ENCODE results near the gene C17orf100. TPM values are rescaled to one million over a fixed set of nuclear protein-coding genes. Genes with fewer than 3 reads are reported as not detected.
A peak's percentile ranks its signal among the peaks of the same experiment; 100 is the strongest.

The C17orf100 gene
- 0.97 and 1.4 TPM in 2 replicates for total RNA-seq (2011; cell fraction: chromatin; rRNA removed; ENCODE audit: low replicate concordance)
- 1.3 and 1.6 TPM in 2 replicates for total RNA-seq (2011; cell fraction: nucleolus; rRNA removed)
- total RNA-seq (2011; cell fraction: nucleoplasm; rRNA removed): 0.44 and 0.99 TPM in 2 replicates
- 0.14 and 1.2 TPM in 2 replicates for total RNA-seq (2014; rRNA removed)
- total RNA-seq (2014; rRNA removed; fragmentation: Illumina TruSeq; extraction: Trizol): 0.40 and 0.45 TPM in 2 replicates
- total RNA-seq (2015; rRNA removed; fragmentation: Illumina TruSeq; extraction: Trizol): 0.43 and 0.49 TPM in 2 replicates
- 0.60 and 0.82 TPM in 2 replicates for total RNA-seq (2021)
- polyA plus RNA-seq (2011; rRNA removed): 0.31 and 0.77 TPM in 2 replicates
- 0.29 and 1.7 TPM in 2 replicates for polyA plus RNA-seq (2011; cell fraction: cytosol; rRNA removed)
- 0.52 and 1.00 TPM in 2 replicates for polyA plus RNA-seq (2011; cell fraction: nucleus; rRNA removed)
- 0.74 and 1.9 TPM in 2 replicates for polyA plus RNA-seq (2012)
- polyA plus RNA-seq (2014; fragmentation: Illumina TruSeq; extraction: Trizol): 0.62 and 0.69 TPM in 2 replicates
- under 1 TPM; 0.04 to 0.11 TPM for polyA plus RNA-seq (2014; fragmentation: Nextera tagmentation; extraction: Ambion mirVana)
- polyA plus RNA-seq (2014; rRNA removed): 1.7 and 1.8 TPM in 2 replicates
- polyA minus RNA-seq (2011; rRNA and poly(A)+ RNA removed): 0.21 and 0.42 TPM in 2 replicates
- polyA minus RNA-seq (2011; cell fraction: cytosol; rRNA and poly(A)+ RNA removed): not detected in 2 replicates
- 0.56 and 0.81 TPM in 2 replicates for polyA minus RNA-seq (2011; cell fraction: nucleus; rRNA and poly(A)+ RNA removed)
- Bru-seq, nascent RNA: percentile 45 among the genes with signal in this experiment
- BruChase-seq, experiment 1, labeled RNA remaining after a 2-hour chase: percentile 39 among the genes with signal in this experiment
- BruChase-seq, experiment 2, labeled RNA remaining after a 6-hour chase: percentile 42 among the genes with signal in this experiment
- long read RNA-seq, experiment 1, transcript C17orf100-201 (1 exons, 1,756 nt): major isoform, 5 of 5 reads
- long read RNA-seq, experiment 1, partial matches to known transcripts: 0 of 5 reads
- long read RNA-seq, experiment 1, other reads (novel, unspliced or antisense): 0 of 5 reads
- long read RNA-seq, experiment 2, partial matches to known transcripts: 0 of 1 reads
- long read RNA-seq, experiment 2, other reads (novel, unspliced or antisense): 0 of 1 reads
- long read RNA-seq, experiment 3, partial matches to known transcripts: 0 of 1 reads
- long read RNA-seq, experiment 3, other reads (novel, unspliced or antisense): 0 of 1 reads

- ChIA-PET POLR2A (interaction anchor here (1.2 kb wide), 1 partner anchor 10 kb away, joined by 13 read pairs; the partner anchor contains the start of genes KIAA0753 and TXNDC17), CTCF (ENCODE audit: low intra/inter-chr PET ratio) (no interaction called here)
- peaks cover 14 to 16% of the 10 kb centered on the region in 2 experiments; a peak in 4 of 5 replicates for H3K4me1 ChIP-seq (replicated peaks in 1 of 2; ENCODE audit: control insufficient read depth in 2 of 2, insufficient read depth in 2 of 2, low read length in 2 of 2)
- peaks cover 3% of the 10 kb centered on the region for H3K9me1 ChIP-seq (ENCODE audit: control insufficient read depth, insufficient read depth, low read length)
- peaks cover 39% of the 10 kb centered on the region for H3K79me2 ChIP-seq (ENCODE audit: control insufficient read depth, insufficient read depth, low read length)
- FAIRE-seq (peak; percentile 97), DNase-seq (ENCODE audit: extremely low read depth in 1 of 4, low spot score in 3 of 4) (peak; percentile 92 to 98 (median 96)), ATAC-seq (peak; percentile 100)
- H3K9ac ChIP-seq (ENCODE audit: insufficient read depth in 1 of 2, low read depth in 2 of 2, low read length in 2 of 2): peak within 1 kb of the TSS; percentile 88 to 94
- H3K9me3 ChIP-seq (replicated peaks; ENCODE audit: control insufficient read depth, insufficient read depth, low read depth, low read length): no peaks in the 10 kb centered on the region
- peak within 1 kb of the TSS; percentile 94 for H2AFZ ChIP-seq (ENCODE audit: low read depth, low read length)
- BruUV-seq (replicated peaks): no TSS peak
- H3K4me3 ChIP-seq: peak within 1 kb of the TSS; percentile 61
- H4K20me1 ChIP-seq (replicated peaks; ENCODE audit: control insufficient read depth, insufficient read depth, low read length): no peaks in the 10 kb centered on the region; the same call in 1 of the 2 replicates
- peak within 1 kb of the TSS; percentile 96 for H3K27ac ChIP-seq (ENCODE audit: extremely low read depth, low read depth, low read length)
- H3K27me3 ChIP-seq (ENCODE audit: control insufficient read depth in 2 of 2, insufficient read depth in 2 of 2, low read length in 2 of 2): peaks cover 0 to 7% of the 10 kb centered on the region in 2 experiments; a peak in 2 of 5 replicates
- peaks cover 29% of the 10 kb centered on the region for H3K36me3 ChIP-seq (ENCODE audit: control insufficient read depth, insufficient read depth, low read length)
- in situ Hi-C loops (cut with MboI) (no loop called here), intact Hi-C loops (cut with micrococcal nuclease) (no loop called here)
- WGBS (ENCODE audit: insufficient coverage, low coverage, missing lambda C conversion rate): 0% methylated on average over 19 of the region's 35 CpGs
- H3K4me2 ChIP-seq (ENCODE audit: insufficient read depth, low read length): peak within 1 kb of the TSS; percentile 92
- TF ChIP-seq, protein P1, sequence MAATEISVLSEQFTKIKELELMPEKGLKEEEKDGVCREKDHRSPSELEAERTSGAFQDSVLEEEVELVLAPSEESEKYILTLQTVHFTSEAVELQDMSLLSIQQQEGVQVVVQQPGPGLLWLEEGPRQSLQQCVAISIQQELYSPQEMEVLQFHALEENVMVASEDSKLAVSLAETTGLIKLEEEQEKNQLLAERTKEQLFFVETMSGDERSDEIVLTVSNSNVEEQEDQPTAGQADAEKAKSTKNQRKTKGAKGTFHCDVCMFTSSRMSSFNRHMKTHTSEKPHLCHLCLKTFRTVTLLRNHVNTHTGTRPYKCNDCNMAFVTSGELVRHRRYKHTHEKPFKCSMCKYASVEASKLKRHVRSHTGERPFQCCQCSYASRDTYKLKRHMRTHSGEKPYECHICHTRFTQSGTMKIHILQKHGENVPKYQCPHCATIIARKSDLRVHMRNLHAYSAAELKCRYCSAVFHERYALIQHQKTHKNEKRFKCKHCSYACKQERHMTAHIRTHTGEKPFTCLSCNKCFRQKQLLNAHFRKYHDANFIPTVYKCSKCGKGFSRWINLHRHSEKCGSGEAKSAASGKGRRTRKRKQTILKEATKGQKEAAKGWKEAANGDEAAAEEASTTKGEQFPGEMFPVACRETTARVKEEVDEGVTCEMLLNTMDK (IDR thresholded peaks at IDR 0.05; ENCODE audit: borderline replicate concordance, insufficient read depth, low read depth, low read length, poor library complexity, severe bottlenecking): no peak
- TF ChIP-seq CTBP1 (IDR thresholded peaks at IDR 0.05; ENCODE audit: borderline replicate concordance): peak; percentile 19; the same call in 1 of the 2 replicates
- no peak for TF ChIP-seq SMARCE1 (IDR thresholded peaks at IDR 0.05)
- TF ChIP-seq MEF2A (IDR thresholded peaks at IDR 0.05; ENCODE audit: control insufficient read depth, low read depth, low read length): no peak
- no peak for TF ChIP-seq ZNF282 (CRISPR knock-in tag; IDR thresholded peaks at IDR 0.05)
- peak; percentile 53 for TF ChIP-seq POLR2B (IDR thresholded peaks at IDR 0.05; ENCODE audit: low read depth, partially characterized antibody)
- no peak for TF ChIP-seq NFIC (IDR thresholded peaks at IDR 0.05)
- TF ChIP-seq NFRKB (IDR thresholded peaks at IDR 0.05; ENCODE audit: low read depth): 0 out of 2 replicates have a peak, but pooled peaks have one; percentile 38
- TF ChIP-seq, protein P2, sequence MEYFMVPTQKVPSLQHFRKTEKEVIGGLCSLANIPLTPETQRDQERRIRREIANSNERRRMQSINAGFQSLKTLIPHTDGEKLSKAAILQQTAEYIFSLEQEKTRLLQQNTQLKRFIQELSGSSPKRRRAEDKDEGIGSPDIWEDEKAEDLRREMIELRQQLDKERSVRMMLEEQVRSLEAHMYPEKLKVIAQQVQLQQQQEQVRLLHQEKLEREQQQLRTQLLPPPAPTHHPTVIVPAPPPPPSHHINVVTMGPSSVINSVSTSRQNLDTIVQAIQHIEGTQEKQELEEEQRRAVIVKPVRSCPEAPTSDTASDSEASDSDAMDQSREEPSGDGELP (CRISPR knock-in tag; IDR thresholded peaks at IDR 0.05; ENCODE audit: borderline replicate concordance): peak; percentile 64; the same call in 1 of the 2 replicates
- peak; percentile 57 for TF ChIP-seq HCFC1 (IDR thresholded peaks at IDR 0.05; ENCODE audit: low read depth, low read length)
- no peak for TF ChIP-seq TAL1 (IDR thresholded peaks at IDR 0.05)
- no peak for TF ChIP-seq SAP30 (IDR thresholded peaks at IDR 0.05; ENCODE audit: borderline replicate concordance, insufficient read depth, low read depth, low read length, poor library complexity, severe bottlenecking)
Observed at GRCh38 chr17:6651354-6651918, at the start of gene C17orf100, which contains the start of gene MED31. C17orf100 (plus strand) TSS chr17:6651762; CDS start chr17:6651914, 152 bp downstream. MED31 (minus strand) TSS chr17:6651605; CDS start chr17:6651528, 77 bp downstream.

Measured in K562 (cell line).